Left lung (tissue), 10 donors: Measurements from ENCODE around the gene ESRRA. TPM values are rescaled to one million over a fixed set of nuclear protein-coding genes. Genes with fewer than 3 reads are reported as not detected.
A peak's percentile ranks its signal among the peaks of the same experiment; 100 is the strongest.

ENCODE experiments used
- ATAC-seq: fragments of 200-7000 bp; cut with Tn5 transposase; one replicate; pipeline ENCODE4 v1.9.1; 2020; ENCODE audit warnings: moderate library complexity
- DNase-seq, 4 donors: peaks; one replicate each; pipeline ENCODE4 v3.0.0-alpha.2; 2013 to 2020
- H3K27ac ChIP-seq, 2 donors: fragments of 200-600 bp; sonication (generic) in 1 of 2; one replicate each; pipeline versions ENCODE4 v1.5.0 to v1.8.0; 2020 to 2021
- H3K27me3 ChIP-seq, 2 donors: fragments of 200-600 bp; sonication (generic) in 1 of 2; one replicate each; pipeline versions ENCODE4 v1.5.0 to v1.8.0; 2020 to 2021
- H3K36me3 ChIP-seq, 2 donors: fragments of 200-600 bp; sonication (generic) in 1 of 2; one replicate each; pipeline versions ENCODE4 v1.5.0 to v1.8.0; 2020 to 2021
- H3K4me1 ChIP-seq, 2 donors: fragments of 200-600 bp; one replicate each; pipeline ENCODE4 v1.8.0; 2021
- H3K4me3 ChIP-seq, 2 donors: fragments of 200-600 bp; sonication (generic) in 1 of 2; one replicate each; pipeline versions ENCODE4 v1.5.0 to v1.8.0; 2020 to 2021; ENCODE audit warnings: mild to moderate bottlenecking in 1 of 2
- H3K9me3 ChIP-seq, 2 donors: fragments of 200-600 bp; sonication (generic) in 1 of 2; one replicate each; pipeline versions ENCODE4 v1.5.0 to v1.8.0; 2020 to 2021
- CTCF ChIP-seq, 2 donors: fragments of 200-600 bp; sonication (generic) in 1 of 2; IDR thresholded peaks; one replicate each; pipeline versions ENCODE4 v1.5.0 to v1.8.0; 2021; ENCODE audit warnings: antibody characterized with exemption in 2 of 2
- intact Hi-C, 2 donors: fragments of 100-400 bp; cut with DNase I; formaldehyde crosslinking; loops; one replicate each; pipeline versions ENCODE4 v1.11.2 to v1.14.2; 2022
- polyA plus RNA-seq, 6 donors: library from polyadenylated mRNA; unstranded; fragments of 120-200 nt; gene quantifications; one replicate each; pipeline ENCODE4 v1.2.1, GENCODE V29; 2013; ENCODE audit not compliant: insufficient read length in 6 of 6
- total RNA-seq, 2 donors: library from RNA; stranded (reverse); fragmentation: NEBNext Ultra II Directional; extraction: Animal tissue kit (Norgen Biotek cat#: 25700); gene quantifications; one replicate each; pipeline ENCODE4 v1.2.1, GENCODE V29; 2021
- donor health status: DM: no; HTN: yes; CAD: no.
- donor health status: DM: no; HTN: no; CAD: no.

The ESRRA gene
- total and polyA plus RNA-seq, 8 donors = 10.2 to 60.1 (median 13.8) TPM

DNA sequence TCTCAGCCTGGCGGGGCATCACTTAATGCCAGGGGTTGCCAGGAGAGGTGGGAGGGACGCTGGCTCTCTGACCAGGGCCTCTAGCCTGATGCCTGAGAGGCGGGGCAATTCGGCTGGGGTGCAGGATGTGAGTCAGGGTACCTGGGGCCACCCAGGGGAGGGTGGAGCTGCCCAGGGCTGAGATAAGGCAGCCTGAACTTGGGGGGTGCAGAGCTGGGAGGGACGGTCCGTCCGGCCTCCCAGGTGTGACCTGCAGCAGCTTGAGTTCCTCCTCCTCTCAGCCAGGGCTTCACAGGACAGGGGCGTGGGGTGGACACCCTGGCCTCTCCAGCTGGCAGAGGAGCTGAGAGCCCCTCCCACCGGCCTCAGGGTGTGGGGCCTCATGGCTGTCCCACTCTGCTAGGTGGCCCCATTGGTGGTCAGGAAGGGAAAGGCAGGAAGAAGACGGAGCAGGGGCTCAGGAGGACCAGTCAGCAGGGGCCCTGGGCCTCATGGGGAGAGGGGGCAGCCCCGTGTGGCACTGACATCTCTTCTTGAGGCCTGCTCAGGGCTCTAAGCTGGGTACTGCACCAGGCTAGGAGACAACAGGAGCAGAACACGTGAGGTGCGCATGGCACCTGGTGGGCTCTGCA lies 52.7 kb downstream of the ESRRA start:
- H3K4me1 ChIP-seq = peaks cover 19 to 50% of the 10 kb centered on the region in 2 donors
- peaks cover 0 to 51% of the 10 kb centered on the region in 2 donors for H3K36me3 ChIP-seq
- intact Hi-C loops = no loop called here
- H3K4me3 ChIP-seq = peak overlapping the region; percentile 86 to 94
- DNase-seq = peak in 1 of 4 donors; percentile 78
- ATAC-seq = no peak
- H3K27me3 ChIP-seq = no peaks in the 10 kb centered on the region
- TF ChIP-seq CTCF (IDR thresholded peaks at IDR 0.05) = no peak
- H3K27ac ChIP-seq = peak overlapping the region; percentile 87
- no peaks in the 10 kb centered on the region for H3K9me3 ChIP-seq

- peak in 1 of 4 donors; percentile 77 for DNase-seq
- peaks cover 19 to 50% of the 10 kb centered on the region in 2 donors for H3K4me1 ChIP-seq
- TF ChIP-seq CTCF (IDR thresholded peaks at IDR 0.05) = no peak
- intact Hi-C loops = no loop called here
- H3K36me3 ChIP-seq = peaks cover 0 to 51% of the 10 kb centered on the region in 2 donors
- H3K4me3 ChIP-seq = peak overlapping the region; percentile 86 to 94
- ATAC-seq = no peak
- no peaks in the 10 kb centered on the region for H3K9me3 ChIP-seq
- H3K27me3 ChIP-seq = no peaks in the 10 kb centered on the region
- peak overlapping the region; percentile 87 for H3K27ac ChIP-seq
Observed at GRCh38 chr11:64358536-64358906, 53.2 kb downstream of the ESRRA start.

GRCh38 chr11:64358907-64359711 lies 53.8 kb downstream of the ESRRA start, which contains the start of gene RPS6KA4:
TSS of gene RPS6KA4 (plus strand) at chr11:64359162. CDS start at chr11:64359236, 74 bp downstream.
- no peak for TF ChIP-seq CTCF (IDR thresholded peaks at IDR 0.05)
- Histone ChIP-seq H3K36me3 (peaks cover 0 to 51% of the 10 kb centered on the region in 2 donors), H3K27ac (peak within 1 kb of the TSS; percentile 87), H3K9me3 (no peaks in the 10 kb centered on the region), H3K4me3 (peak within 1 kb of the TSS; percentile 86 to 94), H3K4me1 (peaks cover 19 to 50% of the 10 kb centered on the region in 2 donors), H3K27me3 (no peaks in the 10 kb centered on the region)
- DNase-seq = peak; percentile 55 to 94 (median 72)
- intact Hi-C loops = no loop called here
- ATAC-seq = peak; percentile 86

GRCh38 chr11:64359712-64360445 lies 54.6 kb downstream of the ESRRA start:
- intact Hi-C loops = no loop called here
- Histone ChIP-seq H3K27me3 (no peaks in the 10 kb centered on the region), H3K4me3 (peak overlapping the region; percentile 86 to 94), H3K27ac (peak overlapping the region in 1 of 2 donors; percentile 87), H3K9me3 (no peaks in the 10 kb centered on the region), H3K36me3 (peaks cover 0 to 56% of the 10 kb centered on the region in 2 donors), H3K4me1 (peaks cover 19 to 50% of the 10 kb centered on the region in 2 donors)
- TF ChIP-seq CTCF (IDR thresholded peaks at IDR 0.05) = no peak
- DNase-seq = peak in 1 of 4 donors; percentile 85
- ATAC-seq = peak; percentile 15
